HFFc6 (cell line): Measurements from ENCODE around the gene TDRD9. TPM values are rescaled to one million over a fixed set of nuclear protein-coding genes. Genes with fewer than 3 reads are reported as not detected.

Source experiments
- DNase-seq: peaks from one replicate; pipeline ENCODE4 v3.0.0-alpha.2; 2018
- H3K27ac Mint-ChIP-seq: 2 replicates; pipeline ENCODE4 v1.8.0; 2020; ENCODE audit warnings: mild to moderate bottlenecking, mixed read lengths
- H3K27me3 Mint-ChIP-seq: 2 replicates; pipeline ENCODE4 v1.8.0; 2021; ENCODE audit warnings: mild to moderate bottlenecking, moderate library complexity, mixed read lengths; ENCODE audit not compliant: insufficient read depth
- H3K36me3 Mint-ChIP-seq: 2 replicates; pipeline ENCODE4 v1.8.0; 2021; ENCODE audit warnings: low read depth, mixed read lengths
- H3K4me1 Mint-ChIP-seq: 2 replicates; pipeline ENCODE4 v1.8.0; 2020; ENCODE audit warnings: low read depth, mixed read lengths
- H3K4me3 Mint-ChIP-seq: 2 replicates; pipeline ENCODE4 v1.8.0; 2020; ENCODE audit warnings: mild to moderate bottlenecking, moderate library complexity, mixed read lengths
- H3K9me3 Mint-ChIP-seq: 2 replicates; pipeline ENCODE4 v1.8.0; 2020; ENCODE audit warnings: mild to moderate bottlenecking, mixed read lengths
- total RNA-seq, 6 experiments: library from RNA; stranded (reverse); fragmentation: NEBNext Ultra II Directional; extraction: Animal tissue kit (Norgen Biotek cat#: 25700); gene quantifications; 2 replicates in 1 of 6; 3 replicates in 5 of 6; pipeline ENCODE4 v1.2.3, GENCODE V29; 2021
- TF ChIP-seq, protein P1 (sequence below): fragments of 200-600 bp; sonication (generic); IDR thresholded peaks from 2 replicates; pipeline ENCODE4 v1.5.0; 2021; ENCODE audit warnings: antibody characterized with exemption, mild to moderate bottlenecking

TDRD9 gene
- total RNA-seq, 6 experiments from 2014 or later: not detected

DNA sequence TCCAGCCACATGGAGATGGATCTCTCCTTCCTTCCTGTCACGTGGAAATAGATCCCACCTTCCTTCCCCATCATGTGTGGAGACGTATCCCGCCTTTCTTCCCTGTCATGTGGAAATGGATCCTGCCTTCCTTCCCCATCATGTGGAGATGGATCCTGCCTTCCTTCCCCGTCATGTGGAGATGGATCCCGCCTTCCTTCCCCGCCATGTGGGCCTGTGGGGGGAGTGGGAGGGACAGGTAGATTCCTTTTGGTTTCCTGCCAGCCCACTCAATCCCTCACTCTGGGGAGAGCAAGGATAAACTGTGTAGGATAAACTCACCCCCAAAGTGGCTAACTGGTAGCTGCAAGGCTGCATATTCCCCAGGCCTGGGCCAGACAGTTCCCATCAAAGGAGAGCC, 31.7 kb upstream of the TDRD9 start:
- H3K27me3 Mint-ChIP-seq: peaks cover 13% of the 10 kb centered on the region
- H3K36me3 Mint-ChIP-seq: peaks cover 6% of the 10 kb centered on the region
- TF ChIP-seq, protein P1, sequence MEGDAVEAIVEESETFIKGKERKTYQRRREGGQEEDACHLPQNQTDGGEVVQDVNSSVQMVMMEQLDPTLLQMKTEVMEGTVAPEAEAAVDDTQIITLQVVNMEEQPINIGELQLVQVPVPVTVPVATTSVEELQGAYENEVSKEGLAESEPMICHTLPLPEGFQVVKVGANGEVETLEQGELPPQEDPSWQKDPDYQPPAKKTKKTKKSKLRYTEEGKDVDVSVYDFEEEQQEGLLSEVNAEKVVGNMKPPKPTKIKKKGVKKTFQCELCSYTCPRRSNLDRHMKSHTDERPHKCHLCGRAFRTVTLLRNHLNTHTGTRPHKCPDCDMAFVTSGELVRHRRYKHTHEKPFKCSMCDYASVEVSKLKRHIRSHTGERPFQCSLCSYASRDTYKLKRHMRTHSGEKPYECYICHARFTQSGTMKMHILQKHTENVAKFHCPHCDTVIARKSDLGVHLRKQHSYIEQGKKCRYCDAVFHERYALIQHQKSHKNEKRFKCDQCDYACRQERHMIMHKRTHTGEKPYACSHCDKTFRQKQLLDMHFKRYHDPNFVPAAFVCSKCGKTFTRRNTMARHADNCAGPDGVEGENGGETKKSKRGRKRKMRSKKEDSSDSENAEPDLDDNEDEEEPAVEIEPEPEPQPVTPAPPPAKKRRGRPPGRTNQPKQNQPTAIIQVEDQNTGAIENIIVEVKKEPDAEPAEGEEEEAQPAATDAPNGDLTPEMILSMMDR: no peak
- H3K4me3 Mint-ChIP-seq: no peak overlapping the region
- no peak overlapping the region for H3K27ac Mint-ChIP-seq
- H3K4me1 Mint-ChIP-seq: no peaks in the 10 kb centered on the region
- peaks cover 8% of the 10 kb centered on the region; the same call in 1 of the 2 replicates for H3K9me3 Mint-ChIP-seq
- no peak for DNase-seq

DNA sequence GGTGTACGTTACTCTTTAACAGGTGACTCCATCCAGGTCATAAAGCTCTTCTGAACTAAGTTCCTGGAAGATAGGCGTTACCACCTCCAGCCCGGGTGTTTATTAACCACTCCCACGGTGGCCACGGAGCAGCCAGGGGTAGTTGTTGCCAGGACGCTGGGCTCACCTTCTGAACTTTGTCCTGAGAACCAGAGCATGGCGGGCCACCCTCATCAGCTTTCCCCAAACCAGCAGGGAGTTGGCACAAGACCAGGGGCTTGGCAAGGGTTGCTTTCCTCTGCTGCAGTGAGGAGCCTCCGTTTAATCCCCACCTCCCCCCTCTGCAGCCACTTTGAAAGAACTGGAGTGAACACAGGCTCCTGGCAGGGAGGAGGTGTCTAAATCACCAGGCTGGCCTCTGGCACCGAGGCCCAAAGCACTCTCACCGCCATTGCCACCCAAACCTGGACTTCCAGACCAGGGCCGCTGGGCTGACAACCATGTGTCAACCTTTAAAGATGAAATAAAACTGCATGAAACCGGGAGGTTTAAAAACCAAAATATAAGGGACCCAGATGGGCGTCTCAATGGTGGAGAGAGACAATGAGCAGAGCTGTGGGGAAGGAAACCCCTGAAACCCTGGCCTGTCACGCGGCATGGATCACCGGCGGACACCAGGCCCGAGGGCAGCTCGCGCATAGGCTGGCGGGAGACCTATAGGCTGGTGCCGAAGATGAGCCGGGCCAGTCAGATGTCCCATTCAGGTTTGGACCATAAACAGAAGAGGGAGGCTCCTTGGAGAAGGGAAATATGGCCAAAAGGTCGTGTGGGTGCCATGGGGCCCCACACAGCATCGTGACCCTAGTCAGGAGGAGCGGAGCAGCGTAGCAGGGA, 30.9 kb upstream of the TDRD9 start:
- Mint-ChIP-seq H3K27me3 (peaks cover 13% of the 10 kb centered on the region), H3K4me1 (no peaks in the 10 kb centered on the region), H3K27ac (no peak overlapping the region), H3K4me3 (no peak overlapping the region), H3K36me3 (peaks cover 6% of the 10 kb centered on the region), H3K9me3 (peaks cover 8% of the 10 kb centered on the region; the same call in 1 of the 2 replicates)
- no peak for DNase-seq
- TF ChIP-seq, protein P1: no peak

- Mint-ChIP-seq H3K4me1 (no peaks in the 10 kb centered on the region), H3K4me3 (no peak overlapping the region), H3K27me3 (peaks cover 13% of the 10 kb centered on the region), H3K27ac (no peak overlapping the region), H3K9me3 (peaks cover 8% of the 10 kb centered on the region; the same call in 1 of the 2 replicates), H3K36me3 (peaks cover 6% of the 10 kb centered on the region)
- DNase-seq: no peak
- TF ChIP-seq, protein P1: no peak
These were observed 30.1 kb upstream of the TDRD9 start for GRCh38 chr14:103898204-103898603.

DNA sequence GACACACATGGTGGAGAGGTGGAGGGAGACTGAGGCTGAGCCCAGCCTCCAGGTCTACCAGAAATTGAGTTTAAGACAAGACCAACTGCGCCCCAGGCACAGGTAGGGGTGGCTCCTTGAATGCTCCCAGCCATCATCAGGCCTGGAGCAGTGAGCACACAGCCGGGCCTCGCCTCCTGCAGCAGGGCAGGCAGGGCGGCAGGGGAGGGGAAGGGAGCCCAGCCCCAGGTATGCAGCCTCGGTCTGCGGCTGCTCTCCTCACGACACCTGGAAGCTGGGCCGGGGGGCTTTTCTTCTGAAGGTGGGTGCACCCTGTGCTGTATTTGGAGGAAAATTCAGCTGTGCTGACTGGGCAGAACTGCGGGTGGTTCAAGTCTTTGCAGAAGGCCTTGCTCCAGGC, 29.5 kb upstream of the TDRD9 start:
- H3K36me3 Mint-ChIP-seq: peaks cover 6% of the 10 kb centered on the region
- TF ChIP-seq, protein P1: no peak
- no peak overlapping the region for H3K27ac Mint-ChIP-seq
- no peaks in the 10 kb centered on the region for H3K4me1 Mint-ChIP-seq
- H3K9me3 Mint-ChIP-seq: peaks cover 8% of the 10 kb centered on the region; the same call in 1 of the 2 replicates
- peaks cover 12% of the 10 kb centered on the region for H3K27me3 Mint-ChIP-seq
- H3K4me3 Mint-ChIP-seq: no peak overlapping the region
- DNase-seq: no peak

DNA sequence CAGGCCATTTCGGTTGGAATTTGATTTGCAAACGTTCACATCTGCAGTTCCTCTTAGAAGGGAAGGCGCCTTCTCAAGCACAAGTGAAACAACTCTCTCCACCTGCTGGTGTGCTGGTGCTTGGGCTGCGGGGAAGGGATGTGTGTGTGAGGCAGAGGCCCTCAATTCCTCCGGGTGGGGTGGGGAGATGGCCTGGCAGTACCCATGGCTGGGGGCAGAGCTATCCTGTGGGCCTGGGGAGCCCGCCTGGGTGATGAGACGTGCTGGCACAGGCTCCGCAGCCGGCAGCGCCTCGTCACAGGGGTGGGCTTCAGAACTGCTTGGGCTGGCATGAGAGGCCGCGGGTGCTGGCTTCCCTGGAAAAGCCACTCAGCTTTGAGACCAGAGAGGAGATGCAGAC, 28.9 kb upstream of the TDRD9 start:
- 0 out of 2 replicates have a peak, but pooled peaks cover 1% of the 10 kb centered on the region for H3K4me1 Mint-ChIP-seq
- peaks cover 6% of the 10 kb centered on the region for H3K36me3 Mint-ChIP-seq
- H3K9me3 Mint-ChIP-seq: peaks cover 8% of the 10 kb centered on the region; the same call in 1 of the 2 replicates
- H3K27ac Mint-ChIP-seq: no peak overlapping the region
- peaks cover 11% of the 10 kb centered on the region for H3K27me3 Mint-ChIP-seq
- TF ChIP-seq, protein P1: no peak
- no peak overlapping the region for H3K4me3 Mint-ChIP-seq
- DNase-seq: no peak
